HFFc6 (cell line): ENCODE results near the gene PTP4A1. TPM values are rescaled to one million over a fixed set of nuclear protein-coding genes. Genes with fewer than 3 reads are reported as not detected.

Source experiments
- DNase-seq: peaks from one replicate; pipeline ENCODE4 v3.0.0-alpha.2; 2018
- H3K27ac Mint-ChIP-seq: 2 replicates; pipeline ENCODE4 v1.8.0; 2020; ENCODE audit warnings: mild to moderate bottlenecking, mixed read lengths
- H3K27me3 Mint-ChIP-seq: 2 replicates; pipeline ENCODE4 v1.8.0; 2021; ENCODE audit warnings: mild to moderate bottlenecking, moderate library complexity, mixed read lengths; ENCODE audit not compliant: insufficient read depth
- H3K36me3 Mint-ChIP-seq: 2 replicates; pipeline ENCODE4 v1.8.0; 2021; ENCODE audit warnings: low read depth, mixed read lengths
- H3K4me1 Mint-ChIP-seq: 2 replicates; pipeline ENCODE4 v1.8.0; 2020; ENCODE audit warnings: low read depth, mixed read lengths
- H3K4me3 Mint-ChIP-seq: 2 replicates; pipeline ENCODE4 v1.8.0; 2020; ENCODE audit warnings: mild to moderate bottlenecking, moderate library complexity, mixed read lengths
- H3K9me3 Mint-ChIP-seq: 2 replicates; pipeline ENCODE4 v1.8.0; 2020; ENCODE audit warnings: mild to moderate bottlenecking, mixed read lengths
- total RNA-seq, 6 experiments: library from RNA; stranded (reverse); fragmentation: NEBNext Ultra II Directional; extraction: Animal tissue kit (Norgen Biotek cat#: 25700); gene quantifications; 2 replicates in 1 of 6; 3 replicates in 5 of 6; pipeline ENCODE4 v1.2.3, GENCODE V29; 2021
- TF ChIP-seq, protein P1 (sequence below): fragments of 200-600 bp; sonication (generic); IDR thresholded peaks from 2 replicates; pipeline ENCODE4 v1.5.0; 2021; ENCODE audit warnings: antibody characterized with exemption, mild to moderate bottlenecking

PTP4A1 gene
- total RNA-seq, 6 experiments from 2014 or later, result 86.1 to 109 (median 98.0) TPM

DNA sequence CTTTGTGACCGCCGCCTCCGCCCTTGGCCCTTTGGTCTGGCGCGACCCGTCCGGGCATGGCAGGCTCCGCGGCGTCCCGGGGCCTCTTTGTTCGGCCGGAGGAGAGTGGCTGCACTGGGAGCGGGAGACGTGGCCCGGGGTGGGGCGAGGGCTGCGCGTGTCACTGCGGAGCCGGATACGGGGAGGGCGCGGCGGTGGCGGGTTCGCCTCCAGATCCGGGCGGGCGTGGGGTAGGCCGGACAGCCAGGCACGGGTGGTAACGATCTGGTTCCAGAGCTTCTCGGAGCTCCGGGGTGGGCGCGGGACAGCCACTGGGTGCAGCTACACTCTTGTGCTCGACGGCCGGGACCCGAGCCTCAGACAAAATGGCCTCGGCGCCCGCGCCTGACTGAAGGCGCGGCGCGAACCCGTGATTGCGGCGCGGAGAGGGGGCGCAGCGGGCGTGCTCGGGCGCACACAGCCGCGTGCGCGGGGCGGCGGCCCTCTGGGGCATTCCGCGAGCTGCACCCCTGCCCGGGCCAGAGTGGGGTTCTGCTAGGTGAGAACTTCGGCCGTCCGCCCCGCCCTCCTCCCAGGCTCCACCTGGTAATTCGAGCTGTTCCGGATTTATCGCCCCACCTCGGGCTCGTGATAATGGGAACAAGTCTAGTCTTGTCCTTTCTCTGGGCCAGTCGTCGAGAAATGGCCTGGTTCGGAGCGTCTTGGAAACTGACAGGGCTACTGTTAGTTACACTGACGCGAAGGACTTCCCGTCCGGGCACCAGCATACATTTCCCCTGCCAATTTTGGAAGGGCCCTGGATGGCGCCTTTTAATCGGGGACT lies 1.0 kb downstream of the PTP4A1 start:
- peaks cover 4% of the 10 kb centered on the region; the same call in 1 of the 2 replicates for H3K9me3 Mint-ChIP-seq
- H3K27me3 Mint-ChIP-seq, result peaks cover 7% of the 10 kb centered on the region; the same call in 1 of the 2 replicates
- TF ChIP-seq, protein P1, sequence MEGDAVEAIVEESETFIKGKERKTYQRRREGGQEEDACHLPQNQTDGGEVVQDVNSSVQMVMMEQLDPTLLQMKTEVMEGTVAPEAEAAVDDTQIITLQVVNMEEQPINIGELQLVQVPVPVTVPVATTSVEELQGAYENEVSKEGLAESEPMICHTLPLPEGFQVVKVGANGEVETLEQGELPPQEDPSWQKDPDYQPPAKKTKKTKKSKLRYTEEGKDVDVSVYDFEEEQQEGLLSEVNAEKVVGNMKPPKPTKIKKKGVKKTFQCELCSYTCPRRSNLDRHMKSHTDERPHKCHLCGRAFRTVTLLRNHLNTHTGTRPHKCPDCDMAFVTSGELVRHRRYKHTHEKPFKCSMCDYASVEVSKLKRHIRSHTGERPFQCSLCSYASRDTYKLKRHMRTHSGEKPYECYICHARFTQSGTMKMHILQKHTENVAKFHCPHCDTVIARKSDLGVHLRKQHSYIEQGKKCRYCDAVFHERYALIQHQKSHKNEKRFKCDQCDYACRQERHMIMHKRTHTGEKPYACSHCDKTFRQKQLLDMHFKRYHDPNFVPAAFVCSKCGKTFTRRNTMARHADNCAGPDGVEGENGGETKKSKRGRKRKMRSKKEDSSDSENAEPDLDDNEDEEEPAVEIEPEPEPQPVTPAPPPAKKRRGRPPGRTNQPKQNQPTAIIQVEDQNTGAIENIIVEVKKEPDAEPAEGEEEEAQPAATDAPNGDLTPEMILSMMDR, result no peak
- peaks cover 39% of the 10 kb centered on the region for H3K4me1 Mint-ChIP-seq
- H3K27ac Mint-ChIP-seq, result peak overlapping the region; percentile 91
- DNase-seq, result peak; percentile 72
- peak overlapping the region; percentile 98 for H3K4me3 Mint-ChIP-seq
- peaks cover 29% of the 10 kb centered on the region for H3K36me3 Mint-ChIP-seq

DNA sequence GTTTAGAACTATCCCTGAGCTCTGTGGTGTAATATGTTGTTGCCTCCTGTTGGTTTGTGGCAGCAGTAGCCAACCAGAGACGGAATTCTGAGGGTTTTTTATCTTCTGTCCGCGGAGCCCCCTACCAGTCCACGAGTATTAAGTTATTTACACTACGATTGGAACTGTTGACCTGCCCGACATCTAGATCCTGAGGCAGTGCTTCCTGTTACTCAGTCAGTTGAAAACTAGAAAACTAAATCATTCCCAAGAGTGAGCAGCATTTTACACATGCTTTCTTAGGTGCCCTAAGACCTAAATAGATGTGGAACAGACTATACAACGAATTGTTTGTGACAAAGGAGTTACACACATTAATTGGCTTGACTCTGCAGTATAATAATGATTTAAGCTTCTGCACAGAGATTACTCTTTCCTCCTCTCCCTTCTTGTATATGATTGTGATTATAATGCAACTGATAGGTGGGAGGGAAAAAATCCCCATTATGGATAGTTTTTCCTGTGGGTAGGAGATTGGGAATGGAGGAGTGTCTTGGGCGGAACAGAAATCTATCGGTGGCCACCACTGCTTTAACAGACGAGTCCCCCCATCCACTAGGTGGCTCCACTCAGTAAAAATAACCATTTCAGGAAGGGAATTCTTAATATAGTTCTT lies 1.7 kb downstream of the PTP4A1 start:
- Mint-ChIP-seq H3K9me3 (peaks cover 4% of the 10 kb centered on the region; the same call in 1 of the 2 replicates), H3K27me3 (peaks cover 7% of the 10 kb centered on the region; the same call in 1 of the 2 replicates), H3K4me1 (peaks cover 39% of the 10 kb centered on the region), H3K27ac (peak overlapping the region; percentile 91), H3K4me3 (peak overlapping the region; percentile 98), H3K36me3 (peaks cover 29% of the 10 kb centered on the region)
- peak; percentile 49 for DNase-seq
- TF ChIP-seq, protein P1, result peak; percentile 84

DNA sequence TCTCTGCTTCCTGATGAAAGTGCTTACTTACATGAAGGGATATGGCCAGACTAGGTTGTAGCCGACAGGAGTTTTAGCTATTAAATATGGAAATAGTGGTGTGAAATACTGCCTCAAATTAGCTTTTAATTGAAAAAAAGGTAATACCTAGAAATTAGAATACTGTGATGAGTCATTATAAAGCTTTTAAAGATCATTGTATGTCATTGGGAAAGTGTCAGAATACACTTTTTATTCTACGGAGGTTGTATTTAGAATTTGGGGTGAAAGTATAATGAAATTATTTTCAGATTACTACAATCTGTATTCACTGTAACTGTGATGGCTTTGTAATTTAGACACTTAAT lies 2.2 kb downstream of the PTP4A1 start:
- H3K9me3 Mint-ChIP-seq, result peaks cover 4% of the 10 kb centered on the region; the same call in 1 of the 2 replicates
- DNase-seq, result no peak
- H3K4me1 Mint-ChIP-seq, result peaks cover 39% of the 10 kb centered on the region
- H3K27me3 Mint-ChIP-seq, result 0 out of 2 replicates have a peak, but pooled peaks cover 4% of the 10 kb centered on the region
- TF ChIP-seq, protein P1, result peak; percentile 51
- peak overlapping the region; percentile 91 for H3K27ac Mint-ChIP-seq
- peak overlapping the region; percentile 98 for H3K4me3 Mint-ChIP-seq
- peaks cover 29% of the 10 kb centered on the region for H3K36me3 Mint-ChIP-seq

DNA sequence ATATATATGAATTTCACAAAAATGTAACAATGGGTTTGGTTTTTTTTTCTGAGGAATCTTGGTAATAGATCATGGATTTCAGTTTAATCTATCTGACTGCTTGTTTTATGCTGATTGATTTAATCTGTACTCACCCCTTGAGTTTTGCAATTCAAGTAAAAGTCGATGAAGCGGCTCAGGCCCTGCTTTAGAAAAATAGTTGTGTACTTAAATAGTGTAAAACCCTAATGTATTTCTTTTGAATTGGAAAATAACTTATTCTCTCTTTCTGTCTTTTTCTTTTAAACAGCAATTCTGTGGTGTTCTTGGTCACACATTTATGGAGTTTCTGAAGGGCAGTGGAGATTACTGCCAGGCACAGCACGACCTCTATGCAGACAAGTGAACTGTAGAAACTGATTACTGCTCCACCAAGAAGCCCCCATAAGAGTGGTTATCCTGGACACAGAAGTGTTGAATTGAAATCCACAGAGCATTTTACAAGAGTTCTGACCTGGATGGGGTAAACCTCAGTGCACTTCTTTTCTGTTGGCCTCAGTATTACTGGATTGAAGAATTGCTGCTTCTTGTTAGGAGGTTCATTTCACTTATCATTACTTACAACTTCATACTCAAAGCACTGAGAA lies 4.0 kb downstream of the PTP4A1 start:
- H3K9me3 Mint-ChIP-seq, result peaks cover 4% of the 10 kb centered on the region; the same call in 1 of the 2 replicates
- no peak overlapping the region for H3K27ac Mint-ChIP-seq
- no peak for DNase-seq
- peak overlapping the region; percentile 49 for H3K4me3 Mint-ChIP-seq
- TF ChIP-seq, protein P1, result no peak
- peaks cover 4% of the 10 kb centered on the region; the same call in 1 of the 2 replicates for H3K27me3 Mint-ChIP-seq
- H3K36me3 Mint-ChIP-seq, result peaks cover 46% of the 10 kb centered on the region
- peaks cover 38% of the 10 kb centered on the region for H3K4me1 Mint-ChIP-seq

DNA sequence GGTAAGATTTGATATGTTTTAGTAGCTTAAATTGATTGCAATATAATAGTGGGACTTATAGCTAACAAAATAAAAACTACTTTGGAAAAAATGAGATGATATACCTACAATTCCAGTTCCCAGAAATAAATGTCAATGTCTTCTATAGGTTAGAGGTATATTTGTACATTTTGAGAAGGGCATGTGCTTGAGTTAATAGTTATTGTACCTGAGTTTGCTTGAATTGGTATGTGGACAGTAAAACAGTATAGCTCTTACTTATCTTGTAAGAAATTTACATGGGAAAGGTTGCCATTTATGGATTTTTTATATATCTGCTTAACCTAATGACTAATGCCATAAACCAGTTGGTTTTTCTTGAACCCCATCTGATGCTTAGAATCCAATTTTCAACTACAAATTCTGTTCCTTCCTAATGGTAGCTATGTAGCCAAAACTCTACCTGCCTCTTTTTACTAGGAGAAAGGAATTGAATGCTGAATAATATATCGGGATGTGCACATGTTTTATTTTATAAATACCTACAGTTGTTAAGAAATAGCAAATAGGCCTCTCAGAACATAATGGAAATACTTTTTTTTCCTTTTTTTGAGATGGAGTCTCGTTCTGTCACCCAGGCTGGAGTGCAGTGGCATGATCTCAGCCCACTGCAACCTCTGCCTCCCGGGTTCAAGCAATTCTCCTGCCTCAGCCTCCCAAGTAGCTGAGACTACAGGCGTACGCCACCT lies 4.9 kb downstream of the PTP4A1 start:
- H3K27ac Mint-ChIP-seq, result no peak overlapping the region
- no peak overlapping the region for H3K4me3 Mint-ChIP-seq
- H3K27me3 Mint-ChIP-seq, result peaks cover 4% of the 10 kb centered on the region; the same call in 1 of the 2 replicates
- no peak for DNase-seq
- TF ChIP-seq, protein P1, result no peak
- peaks cover 30% of the 10 kb centered on the region for H3K4me1 Mint-ChIP-seq
- H3K36me3 Mint-ChIP-seq, result peaks cover 53% of the 10 kb centered on the region
- H3K9me3 Mint-ChIP-seq, result peaks cover 4% of the 10 kb centered on the region; the same call in 1 of the 2 replicates
